Kidney (tissue), 14 donors: ENCODE measurements around the gene PGM1. TPM values are rescaled to one million over a fixed set of nuclear protein-coding genes. Genes with fewer than 3 reads are reported as not detected.

Source experiments
- DNase-seq, 5 donors: peaks; one replicate each; pipeline ENCODE4 v3.0.0-alpha.2; 2013 to 2020
- FAIRE-seq: peaks from 2 replicates; lab custom pipeline; 2012; peaks lifted over from hg19 to GRCh38; lab: Jason Lieb, UNC
- H3K27ac ChIP-seq, 2 donors: one replicate each; pipeline ENCODE4 v1.7.0; 2013; ENCODE audit warnings: low read depth in 2 of 2, low read length in 2 of 2, inconsistent platforms in 1 of 2
- H3K27me3 ChIP-seq: one replicate; pipeline ENCODE4 v1.7.1; 2013; ENCODE audit warnings: low read length, inconsistent platforms; ENCODE audit not compliant: control insufficient read depth, insufficient read depth
- H3K36me3 ChIP-seq, 3 donors: one replicate each; pipeline versions ENCODE4 v1.7.0 to v1.7.1; 2013; ENCODE audit warnings: low read length in 3 of 3, control low read depth in 1 of 3, inconsistent platforms in 1 of 3; ENCODE audit not compliant: insufficient read depth in 3 of 3, control insufficient read depth in 2 of 3
- H3K4me1 ChIP-seq, 3 donors: one replicate each; pipeline versions ENCODE4 v1.7.0 to v1.7.1; 2013; ENCODE audit warnings: low read length in 3 of 3, inconsistent platforms in 1 of 3, low read depth in 1 of 3; ENCODE audit not compliant: control insufficient read depth in 2 of 3, insufficient read depth in 2 of 3
- H3K4me3 ChIP-seq, 3 donors: one replicate each; pipeline versions ENCODE4 v1.7.0 to v1.8.1; 2013; ENCODE audit warnings: low read length in 3 of 3, control low read depth in 1 of 3, inconsistent platforms in 1 of 3
- H3K9ac ChIP-seq, 3 donors: one replicate each; pipeline versions ENCODE4 v1.7.0 to v1.7.1; 2013; ENCODE audit warnings: low read length in 3 of 3, control low read depth in 1 of 3, inconsistent platforms in 1 of 3
- H3K9me3 ChIP-seq, 3 donors: one replicate each; pipeline versions ENCODE4 v1.7.0 to v1.7.1; 2013; ENCODE audit warnings: low read length in 3 of 3, control low read depth in 1 of 3, inconsistent platforms in 1 of 3; ENCODE audit not compliant: control insufficient read depth in 2 of 3, insufficient read depth in 1 of 3
- intact Hi-C: fragments of 100-400 bp; cut with DNase I; formaldehyde crosslinking; loops from one replicate; pipeline ENCODE4 v1.11.1; 2022
- polyA plus RNA-seq: library from polyadenylated mRNA; stranded (reverse); fragments of 350-450 nt; fragmentation: Illumina TruSeq; extraction: RNeasy Lipid Tissue Mini Kit (QIAGEN cat#74804); gene quantifications from one replicate; pipeline ENCODE4 v1.2.3, GENCODE V29; 2014; ENCODE audit warnings: low read depth, low replicate concordance; ENCODE audit not compliant: insufficient read depth
- total RNA-seq: library from RNA; stranded (reverse); fragmentation: NEBNext Ultra II Directional; extraction: Animal tissue kit (Norgen Biotek cat#: 25700); gene quantifications from one replicate; pipeline ENCODE4 v1.2.1, GENCODE V29; 2021
- TF ChIP-seq, protein P1 (sequence below): IDR thresholded peaks from 3 replicates; pipeline ENCODE4 v1.5.1; 2012; ENCODE audit warnings: mild to moderate bottlenecking, moderate library complexity, borderline replicate concordance; ENCODE audit not compliant: insufficient read depth; ENCODE audit errors: extremely low read depth
- donor health status: control.
- donor health status: control.
- donor health status: control.
- donor health status: control.
- donor health status: control.
- donor health status: DM: yes; HTN: yes; CAD: no.
- donor health status: Normal renal cell carcinoma (clear cell type).

PGM1 gene
- total and polyA plus RNA-seq, 2 donors from 2014 or later, result 40.3 to 59.3 TPM

DNA sequence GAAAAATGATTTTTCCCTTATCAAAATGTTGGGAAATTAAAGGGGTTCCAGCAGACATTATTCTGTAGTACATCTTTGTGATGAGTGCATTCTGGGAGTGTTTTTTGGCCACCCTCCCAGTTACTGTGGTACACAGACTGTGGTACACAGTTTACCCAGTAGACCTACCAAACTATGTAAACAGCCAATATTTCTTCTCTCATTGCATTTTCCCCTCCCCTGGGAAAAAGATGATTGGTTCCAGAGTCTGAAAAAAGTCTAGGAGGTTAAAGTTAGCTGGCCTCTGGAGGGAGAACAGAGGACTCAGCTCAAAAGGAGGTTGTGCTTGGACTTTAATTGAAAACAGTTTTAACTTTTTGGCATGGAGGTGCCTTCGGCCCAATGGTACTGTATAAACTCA is 42.5 kb downstream of the PGM1 start:
- DNase-seq (no peak), FAIRE-seq (no peak)
- peaks cover 0 to 20% (median 16%) of the 10 kb centered on the region in 3 donors for H3K36me3 ChIP-seq

DNA sequence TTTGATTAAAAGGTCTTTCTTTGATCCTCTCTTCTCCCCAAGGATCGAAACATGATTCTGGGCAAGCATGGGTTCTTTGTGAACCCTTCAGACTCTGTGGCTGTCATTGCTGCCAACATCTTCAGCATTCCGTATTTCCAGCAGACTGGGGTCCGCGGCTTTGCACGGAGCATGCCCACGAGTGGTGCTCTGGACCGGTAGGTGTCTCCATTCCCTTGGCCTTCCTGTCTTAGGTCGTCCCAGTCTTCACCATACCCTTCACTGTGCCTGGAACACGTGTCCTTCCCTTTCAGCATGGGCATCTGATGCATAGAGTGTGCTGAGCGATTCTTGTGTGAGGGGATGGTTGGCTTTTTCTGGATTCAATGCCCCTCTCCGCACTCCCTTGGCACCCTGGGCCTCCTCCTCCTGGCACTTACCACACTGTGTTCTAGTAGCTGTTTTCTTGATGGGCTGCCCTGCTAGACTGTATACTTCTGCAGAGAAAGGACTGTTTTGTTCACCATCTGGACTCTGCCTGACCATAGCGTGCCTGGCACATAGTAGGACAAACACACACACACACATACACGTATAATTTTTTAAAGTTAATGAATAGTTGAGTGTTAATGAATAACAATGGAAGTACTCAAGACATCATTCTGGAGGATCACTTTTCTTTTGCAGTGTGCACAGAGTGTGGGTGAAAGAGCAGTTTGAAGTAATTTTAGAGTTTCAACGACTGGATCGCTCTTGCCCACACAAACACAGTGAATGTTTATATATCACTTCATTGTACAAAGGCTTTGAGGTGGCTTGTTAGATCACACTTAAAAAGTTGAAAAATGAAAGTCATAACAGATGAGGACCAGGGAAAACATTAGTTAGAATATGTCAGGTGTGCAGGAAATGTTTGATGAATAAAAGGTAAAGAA is 43.2 kb downstream of the PGM1 start:
- no peak for DNase-seq
- no peak overlapping the region for H3K27ac ChIP-seq
- H3K36me3 ChIP-seq, result peaks cover 0 to 16% (median 16%) of the 10 kb centered on the region in 3 donors
- H3K9me3 ChIP-seq, result no peaks in the 10 kb centered on the region
- TF ChIP-seq, protein P1, sequence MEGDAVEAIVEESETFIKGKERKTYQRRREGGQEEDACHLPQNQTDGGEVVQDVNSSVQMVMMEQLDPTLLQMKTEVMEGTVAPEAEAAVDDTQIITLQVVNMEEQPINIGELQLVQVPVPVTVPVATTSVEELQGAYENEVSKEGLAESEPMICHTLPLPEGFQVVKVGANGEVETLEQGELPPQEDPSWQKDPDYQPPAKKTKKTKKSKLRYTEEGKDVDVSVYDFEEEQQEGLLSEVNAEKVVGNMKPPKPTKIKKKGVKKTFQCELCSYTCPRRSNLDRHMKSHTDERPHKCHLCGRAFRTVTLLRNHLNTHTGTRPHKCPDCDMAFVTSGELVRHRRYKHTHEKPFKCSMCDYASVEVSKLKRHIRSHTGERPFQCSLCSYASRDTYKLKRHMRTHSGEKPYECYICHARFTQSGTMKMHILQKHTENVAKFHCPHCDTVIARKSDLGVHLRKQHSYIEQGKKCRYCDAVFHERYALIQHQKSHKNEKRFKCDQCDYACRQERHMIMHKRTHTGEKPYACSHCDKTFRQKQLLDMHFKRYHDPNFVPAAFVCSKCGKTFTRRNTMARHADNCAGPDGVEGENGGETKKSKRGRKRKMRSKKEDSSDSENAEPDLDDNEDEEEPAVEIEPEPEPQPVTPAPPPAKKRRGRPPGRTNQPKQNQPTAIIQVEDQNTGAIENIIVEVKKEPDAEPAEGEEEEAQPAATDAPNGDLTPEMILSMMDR, result no peak
- no peak overlapping the region for H3K4me3 ChIP-seq
- H3K27me3 ChIP-seq, result no peaks in the 10 kb centered on the region
- FAIRE-seq, result no peak
- no peak overlapping the region for H3K9ac ChIP-seq
- H3K4me1 ChIP-seq, result peaks cover 0 to 7% (median 0%) of the 10 kb centered on the region in 3 donors
- intact Hi-C loops, result no loop called here

More for the DNA sequence above, 42.5 kb downstream of the PGM1 start:
- H3K9ac ChIP-seq, result no peak overlapping the region
- intact Hi-C loops, result no loop called here
- no peaks in the 10 kb centered on the region for H3K9me3 ChIP-seq
- peaks cover 0 to 7% (median 0%) of the 10 kb centered on the region in 3 donors for H3K4me1 ChIP-seq
- no peaks in the 10 kb centered on the region for H3K27me3 ChIP-seq
- H3K4me3 ChIP-seq, result no peak overlapping the region
- no peak overlapping the region for H3K27ac ChIP-seq
- TF ChIP-seq, protein P1, result no peak

DNA sequence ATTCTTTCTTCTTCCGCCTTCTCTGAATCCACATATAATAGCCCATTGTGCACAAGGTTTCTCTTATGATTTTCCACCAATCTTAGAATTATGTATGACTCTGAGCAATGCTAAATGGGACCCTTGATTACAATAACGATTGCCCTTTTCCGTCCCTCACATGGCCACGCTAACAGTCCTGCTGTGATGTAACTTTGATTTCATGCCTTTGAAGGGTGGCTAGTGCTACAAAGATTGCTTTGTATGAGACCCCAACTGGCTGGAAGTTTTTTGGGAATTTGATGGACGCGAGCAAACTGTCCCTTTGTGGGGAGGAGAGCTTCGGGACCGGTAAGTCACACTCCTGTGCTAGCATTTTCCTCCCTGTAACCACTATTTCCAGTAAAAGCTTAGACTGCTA is 45.3 kb downstream of the PGM1 start:
- FAIRE-seq (no peak), DNase-seq (no peak)
- H3K27me3 ChIP-seq, result no peaks in the 10 kb centered on the region
- H3K27ac ChIP-seq, result no peak overlapping the region
- no peak overlapping the region for H3K9ac ChIP-seq
- peaks cover 0 to 12% (median 9%) of the 10 kb centered on the region in 3 donors for H3K36me3 ChIP-seq
- intact Hi-C loops, result no loop called here
- peaks cover 0 to 7% (median 0%) of the 10 kb centered on the region in 3 donors for H3K4me1 ChIP-seq
- TF ChIP-seq, protein P1, result no peak
- H3K9me3 ChIP-seq, result no peaks in the 10 kb centered on the region
- H3K4me3 ChIP-seq, result no peak overlapping the region
